T-helper 2 cell (primary cell): Measurements from ENCODE around the gene ETV6.

Experiments
- DNase-seq, 5 experiments: peaks; one replicate each; pipeline versions ENCODE4 v3.0.0 to v3.0.0-alpha.2; 2012 to 2022

The ETV6 gene

DNA sequence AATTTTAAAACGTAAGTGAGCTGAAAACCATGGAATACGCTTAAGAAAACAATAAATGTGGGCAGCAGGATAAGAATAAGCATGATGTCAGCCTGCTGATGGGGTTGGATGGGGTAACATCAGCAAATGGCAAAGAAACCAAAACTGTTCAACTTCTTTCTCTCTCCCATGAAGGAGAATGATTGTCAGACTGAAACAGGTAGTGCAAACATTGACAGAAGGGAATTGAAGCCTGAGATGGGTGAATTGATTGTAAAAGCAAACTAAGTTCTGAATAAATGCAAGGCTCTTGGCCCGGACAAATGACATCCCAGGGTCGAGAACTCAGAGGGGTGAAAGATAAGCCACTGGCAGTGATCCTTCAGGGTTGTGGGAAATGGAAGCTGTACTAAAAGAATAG is 182.6 kb downstream of the ETV6 start:
- no peak for DNase-seq

DNA sequence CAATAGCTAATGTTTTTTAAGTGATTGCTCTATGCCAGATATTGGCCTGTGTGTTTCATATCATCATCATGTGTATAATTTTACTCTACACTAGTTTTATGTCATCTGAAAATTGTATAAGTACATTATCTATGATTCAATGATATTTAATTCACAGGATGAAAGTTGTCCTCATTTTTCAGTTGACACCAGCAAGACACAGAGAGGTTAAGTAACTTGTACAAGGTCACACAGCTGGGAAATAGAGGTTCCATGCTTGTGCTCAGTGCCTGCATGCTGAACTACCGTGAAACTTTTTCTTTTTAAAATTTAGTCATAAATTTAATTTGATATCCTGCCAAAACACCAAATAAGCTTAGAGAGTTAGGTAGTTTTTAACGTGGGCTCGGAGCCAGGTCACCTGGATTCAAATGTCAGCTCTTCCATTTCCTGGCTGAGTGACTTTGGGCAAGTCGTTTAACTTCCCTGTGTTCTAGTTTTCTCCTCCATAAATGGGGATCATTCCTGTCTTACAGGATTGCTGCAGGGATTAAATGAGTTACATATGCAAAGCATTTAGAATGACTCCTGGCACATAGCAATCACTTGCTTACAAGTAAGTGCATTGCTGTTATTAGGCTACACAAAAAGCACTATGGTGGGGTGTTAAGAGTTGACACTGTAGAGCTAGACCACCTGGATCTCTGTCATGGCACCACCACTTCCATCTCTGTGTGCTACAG is 183.9 kb downstream of the ETV6 start:
- DNase-seq: no peak

DNA sequence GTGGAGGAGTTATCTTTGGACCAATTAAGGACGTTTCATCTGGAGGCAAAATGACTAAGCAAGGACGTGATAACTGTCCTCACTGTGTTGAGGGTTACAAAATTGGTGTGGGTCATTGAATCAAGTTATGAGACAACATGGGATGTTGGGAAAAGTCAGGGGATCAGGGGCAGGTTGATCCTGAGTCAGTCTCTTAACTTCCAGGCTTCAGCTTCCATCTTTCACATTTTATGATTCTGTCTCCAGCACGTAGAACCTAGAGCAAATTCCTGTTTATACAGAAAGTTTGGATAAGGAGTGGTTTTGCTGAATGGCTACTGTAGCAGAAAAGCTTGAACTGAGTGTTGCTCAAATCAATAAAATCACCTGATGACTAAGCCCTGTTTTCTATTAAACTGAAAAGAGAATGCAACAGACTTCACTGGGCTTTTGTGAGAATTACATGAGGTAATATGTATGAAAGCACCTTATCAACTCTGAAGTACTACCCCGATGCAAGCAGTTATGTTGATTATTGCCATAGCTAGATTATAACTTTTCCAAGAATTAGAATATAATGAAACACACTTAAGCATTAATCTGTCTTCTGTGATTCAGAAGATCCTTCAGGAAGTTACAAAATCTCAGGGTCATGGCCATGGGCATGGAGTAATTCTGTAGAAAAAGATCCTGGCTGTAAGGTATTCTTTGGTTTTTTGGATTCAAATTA is 184.8 kb downstream of the ETV6 start:
- DNase-seq: peak in 1 of 5 experiments; percentile 27

- no peak for DNase-seq
These were observed 185.5 kb downstream of the ETV6 start for GRCh38 chr12:11834931-11835330.

GRCh38 chr12:11836282-11837151 is 187.0 kb downstream of the ETV6 start:
- peak in 2 of 5 experiments; percentile 35 to 57 for DNase-seq

DNA sequence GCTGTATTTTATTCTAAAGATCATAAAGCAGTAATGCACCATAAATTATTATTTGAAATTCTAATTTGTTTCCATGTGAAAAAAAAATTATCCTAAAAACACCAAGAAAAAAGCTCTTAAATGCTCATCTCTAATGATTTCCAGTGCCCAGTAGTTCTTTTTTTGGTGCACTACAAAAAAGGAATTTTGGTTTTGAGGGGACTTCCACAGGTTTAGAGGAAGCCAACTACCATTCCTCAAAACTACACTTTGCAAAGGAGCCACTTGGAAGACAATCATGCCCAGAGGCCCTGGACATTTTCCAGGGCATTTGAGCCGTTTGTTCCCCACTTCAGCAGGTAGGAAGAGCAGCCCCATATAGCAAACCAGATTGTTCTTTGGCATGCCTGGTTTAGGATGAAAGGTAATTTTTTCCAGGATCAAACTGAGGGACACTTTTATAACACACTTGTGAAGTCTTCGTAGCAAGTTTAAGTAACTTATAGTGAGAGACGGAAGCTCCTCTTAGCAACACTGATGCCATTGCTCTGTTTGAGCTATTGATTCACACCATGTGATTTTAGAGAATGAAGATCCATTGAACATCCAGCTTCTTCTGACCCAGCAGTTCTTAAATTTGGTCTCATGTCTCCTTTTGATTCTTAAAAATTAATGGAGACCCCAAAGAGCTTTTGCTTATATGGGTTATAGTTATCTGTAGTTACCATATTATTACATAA is 187.9 kb downstream of the ETV6 start:
- DNase-seq: no peak

DNA sequence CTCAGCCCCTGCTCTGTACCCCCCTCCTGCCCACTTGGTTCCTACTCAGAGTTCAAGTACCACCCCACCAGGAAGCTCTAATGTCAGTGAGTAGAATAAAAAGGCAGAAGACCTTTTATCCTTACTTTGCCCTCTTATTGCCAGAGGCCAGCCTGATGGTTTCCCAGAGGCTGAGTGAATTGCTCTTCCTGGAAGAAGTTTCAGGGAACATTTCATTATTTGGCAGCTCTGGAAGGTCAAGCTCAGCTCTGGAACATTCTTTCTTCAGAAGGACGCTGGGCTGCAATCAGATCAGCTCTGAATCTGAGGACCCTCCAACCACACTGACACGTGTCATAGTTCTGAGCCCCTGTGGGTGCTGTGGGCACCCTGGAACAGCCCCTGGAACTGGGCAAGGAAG is 188.9 kb downstream of the ETV6 start:
- DNase-seq: no peak

DNA sequence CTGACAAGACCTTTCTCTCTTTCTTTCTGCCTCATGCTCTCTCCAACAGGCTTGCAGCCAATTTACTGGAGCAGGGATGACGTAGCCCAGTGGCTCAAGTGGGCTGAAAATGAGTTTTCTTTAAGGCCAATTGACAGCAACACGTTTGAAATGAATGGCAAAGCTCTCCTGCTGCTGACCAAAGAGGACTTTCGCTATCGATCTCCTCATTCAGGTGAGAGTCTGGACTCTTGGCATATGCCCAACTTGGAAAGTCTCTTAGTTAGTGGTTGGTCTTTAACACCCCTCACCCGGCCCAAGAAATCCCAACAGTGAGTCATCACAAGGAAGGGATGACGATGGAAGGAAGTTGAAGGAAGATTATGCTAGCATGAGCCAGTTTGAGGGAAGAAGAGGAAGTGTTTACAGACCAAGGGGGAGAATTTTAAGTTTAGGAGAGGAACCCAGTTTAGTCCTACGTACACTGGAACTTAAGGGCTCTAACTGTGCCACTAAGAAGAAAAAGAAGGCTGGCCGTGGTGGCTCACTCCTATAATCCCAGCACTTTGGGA is 189.7 kb downstream of the ETV6 start:
- no peak for DNase-seq

GRCh38 chr12:11840366-11840765 is 190.9 kb downstream of the ETV6 start:
- DNase-seq: no peak

GRCh38 chr12:11846488-11846887 is 197.0 kb downstream of the ETV6 start:
- DNase-seq: no peak

- DNase-seq: no peak
These were observed 198.1 kb downstream of the ETV6 start for GRCh38 chr12:11847539-11847938.

GRCh38 chr12:11849757-11850504 is 200.5 kb downstream of the ETV6 start:
- DNase-seq: no peak

DNA sequence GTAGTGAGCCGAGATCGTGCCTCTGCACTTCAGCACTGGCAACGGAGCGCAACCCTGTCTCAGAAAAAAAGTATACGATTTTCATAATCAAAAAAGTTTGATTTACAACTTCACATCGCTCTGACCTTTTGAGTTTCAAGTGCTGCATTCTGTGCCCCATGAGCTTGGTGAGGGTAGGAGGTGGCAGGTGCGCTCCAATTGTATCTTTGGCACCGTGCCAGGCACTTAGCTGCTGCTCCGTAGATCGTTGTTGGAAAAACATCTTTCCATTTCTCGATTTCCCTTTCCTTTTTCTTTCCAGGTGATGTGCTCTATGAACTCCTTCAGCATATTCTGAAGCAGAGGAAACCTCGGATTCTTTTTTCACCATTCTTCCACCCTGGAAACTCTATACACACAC is 203.7 kb downstream of the ETV6 start:
- DNase-seq: no peak

DNA sequence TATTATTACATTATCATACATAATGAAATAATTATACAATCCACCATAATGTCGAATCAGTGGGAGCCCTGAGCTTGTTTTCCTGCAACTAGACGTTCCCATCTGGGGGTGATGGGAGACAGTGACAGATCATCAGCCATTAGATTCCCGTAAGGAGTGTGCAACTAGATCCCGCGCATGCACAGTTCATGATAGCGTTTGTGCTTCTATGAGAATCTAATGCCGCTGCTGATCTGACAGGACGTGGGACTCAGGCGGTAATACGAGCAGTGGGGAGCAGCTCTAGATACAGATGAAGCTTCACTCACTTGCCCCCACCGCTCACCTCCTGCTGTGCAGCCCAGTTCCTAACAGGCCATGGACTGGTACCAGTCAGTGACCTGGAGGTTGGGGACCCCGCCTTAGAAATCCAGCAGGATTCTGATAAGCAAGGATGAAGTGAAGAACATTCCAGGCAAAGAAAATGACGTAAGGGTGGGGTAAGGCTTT is 204.6 kb downstream of the ETV6 start:
- DNase-seq: no peak

DNA sequence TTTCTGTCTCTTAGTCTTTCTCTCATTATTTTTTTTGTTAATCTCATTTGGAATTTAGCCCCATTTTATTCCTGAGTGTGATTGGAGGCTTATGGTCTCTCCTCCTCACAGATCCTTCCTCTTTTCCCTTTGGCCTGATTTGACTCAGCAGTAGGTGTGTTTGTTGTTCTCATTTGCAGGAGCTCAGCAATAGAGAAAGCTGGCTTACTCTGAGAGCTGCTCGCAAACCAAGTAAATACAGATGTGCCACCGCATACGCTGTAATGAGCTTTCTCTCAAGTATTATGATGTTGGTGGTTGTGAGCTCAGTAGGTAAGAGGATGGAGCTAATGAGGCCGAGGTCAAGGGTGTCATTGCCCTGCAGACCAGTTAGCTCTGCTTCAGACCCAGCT is 206.5 kb downstream of the ETV6 start:
- no peak for DNase-seq

GRCh38 chr12:11856971-11857370 is 207.5 kb downstream of the ETV6 start:
- no peak for DNase-seq

- no peak for DNase-seq
These were observed 210.4 kb downstream of the ETV6 start for GRCh38 chr12:11859705-11860425.

GRCh38 chr12:11861155-11861863 is 211.8 kb downstream of the ETV6 start:
- DNase-seq: no peak

- no peak for DNase-seq
These were observed 212.6 kb downstream of the ETV6 start for GRCh38 chr12:11861864-11862600.
